G401.6 (cell line): ENCODE data around the gene SOS1.
"Not testable (repeated sequence)": the region's sequence is repeated elsewhere in the genome, so short reads cannot be mapped to it uniquely, and the experiment has no call there.

ENCODE experiments used
- FAIRE-seq: peaks from 2 replicates; lab custom pipeline; 2012; peaks lifted over from hg19 to GRCh38; lab: Jason Lieb, UNC

The SOS1 gene

GRCh38 chr2:39120771-39121522 lies at the start of gene SOS1:
Gene SOS1, minus strand, starts transcription at chr2:39121051. Its CDS starts 629 bp downstream, at chr2:39120422.
- FAIRE-seq = no peak

- no peak for FAIRE-seq
Observed at GRCh38 chr2:39164089-39164488, 43.2 kb upstream of the SOS1 start.

GRCh38 chr2:39160982-39161381 lies 40.1 kb upstream of the SOS1 start:
- FAIRE-seq = no peak

GRCh38 chr2:39159283-39159682 lies 38.4 kb upstream of the SOS1 start:
- FAIRE-seq = no peak

- FAIRE-seq = no peak
Observed at GRCh38 chr2:39158351-39158750, 37.5 kb upstream of the SOS1 start.

GRCh38 chr2:39156846-39157245 lies 36.0 kb upstream of the SOS1 start:
- FAIRE-seq = no peak

- FAIRE-seq = peak; percentile 45
Observed at GRCh38 chr2:39156107-39156506, 35.3 kb upstream of the SOS1 start.

- not testable (repeated sequence) for FAIRE-seq
Observed at GRCh38 chr2:39155573-39155972, 34.7 kb upstream of the SOS1 start.

- FAIRE-seq = no peak
Observed at GRCh38 chr2:39154944-39155343, 34.1 kb upstream of the SOS1 start.

- no peak for FAIRE-seq
Observed at GRCh38 chr2:39153312-39153711, 32.5 kb upstream of the SOS1 start.

GRCh38 chr2:39152504-39152903 lies 31.7 kb upstream of the SOS1 start:
- FAIRE-seq = no peak

- no peak for FAIRE-seq
Observed at GRCh38 chr2:39150890-39151497, 30.1 kb upstream of the SOS1 start.

GRCh38 chr2:39150102-39150562 lies 29.3 kb upstream of the SOS1 start:
- FAIRE-seq = no peak

GRCh38 chr2:39146630-39147029 lies 25.8 kb upstream of the SOS1 start:
- no peak for FAIRE-seq

GRCh38 chr2:39145906-39146421 lies 25.1 kb upstream of the SOS1 start:
- FAIRE-seq = no peak

- FAIRE-seq = no peak
Observed at GRCh38 chr2:39144416-39144815, 23.6 kb upstream of the SOS1 start.

- FAIRE-seq = no peak
Observed at GRCh38 chr2:39142904-39143605, 22.2 kb upstream of the SOS1 start.

GRCh38 chr2:39141334-39142271 lies 20.8 kb upstream of the SOS1 start:
- no peak for FAIRE-seq

GRCh38 chr2:39140948-39141333 lies 20.1 kb upstream of the SOS1 start:
- not testable (repeated sequence) for FAIRE-seq

- FAIRE-seq = no peak
Observed at GRCh38 chr2:39140322-39140847, 19.5 kb upstream of the SOS1 start.

GRCh38 chr2:39139511-39140237 lies 18.8 kb upstream of the SOS1 start:
- FAIRE-seq = no peak
